Esophagus squamous epithelium (tissue), 4 donors: ENCODE measurements around the gene MOV10.

Experiments
- POLR2A ChIP-seq, 4 donors: fragments of 450-650 bp; IDR thresholded peaks; one replicate each; pipeline ENCODE4 v1.6.1; 2017; ENCODE audit warnings: antibody characterized with exemption in 4 of 4, mild to moderate bottlenecking in 4 of 4, moderate library complexity in 3 of 4
- TF ChIP-seq, protein P1 (sequence below), 6 experiments: fragments of 450-650 bp in 4 of 6; fragments of 200-600 bp in 2 of 6; sonication (generic) in 2 of 6; IDR thresholded peaks; one replicate each; pipeline ENCODE4 v1.5.1; 2016 to 2019; ENCODE audit warnings: antibody characterized with exemption in 6 of 6, mild to moderate bottlenecking in 4 of 6, moderate library complexity in 4 of 6

DNA sequence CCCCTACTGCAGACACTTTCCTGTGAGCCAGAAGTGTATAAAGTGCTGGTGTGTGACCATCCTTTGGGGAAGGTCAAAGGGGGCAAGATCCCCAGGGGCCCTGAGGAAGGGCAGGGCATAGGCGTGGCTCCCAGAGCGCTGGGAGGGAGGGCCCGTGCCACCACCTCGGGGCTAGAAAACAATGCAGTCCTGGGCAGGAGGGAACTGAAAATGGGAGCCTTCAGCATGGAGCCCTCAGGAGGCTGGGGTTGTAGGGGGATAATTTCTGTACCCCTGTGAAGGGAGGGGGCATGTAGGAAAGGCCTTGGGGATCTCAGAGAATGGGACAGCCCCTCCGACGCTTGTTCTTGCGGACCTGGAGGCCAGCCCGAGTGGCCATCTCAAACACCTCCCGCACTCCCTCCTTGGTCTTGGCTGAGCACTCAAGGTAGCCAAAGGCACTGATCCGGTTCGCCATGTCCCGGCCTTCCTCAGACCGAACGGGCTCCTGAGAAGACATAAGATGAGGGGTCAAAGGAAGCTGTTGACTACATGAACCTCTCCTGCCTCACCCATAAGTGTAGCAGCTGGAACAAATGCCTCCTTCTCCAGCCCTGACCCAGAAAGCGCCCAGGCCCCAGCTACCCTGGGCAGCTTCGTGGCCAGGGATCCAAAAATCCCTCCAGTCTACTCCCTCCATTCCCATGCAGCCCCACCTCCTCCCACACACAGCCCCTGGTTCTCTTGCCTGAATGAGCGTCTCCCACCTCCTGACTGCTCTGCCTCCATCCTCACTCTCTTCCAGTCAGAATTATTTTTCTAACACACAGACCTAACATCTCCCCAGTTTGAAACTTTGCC is 27.0 kb downstream of the MOV10 start:
- TF ChIP-seq POLR2A (IDR thresholded peaks at IDR 0.05) = no peak
- TF ChIP-seq, protein P1, sequence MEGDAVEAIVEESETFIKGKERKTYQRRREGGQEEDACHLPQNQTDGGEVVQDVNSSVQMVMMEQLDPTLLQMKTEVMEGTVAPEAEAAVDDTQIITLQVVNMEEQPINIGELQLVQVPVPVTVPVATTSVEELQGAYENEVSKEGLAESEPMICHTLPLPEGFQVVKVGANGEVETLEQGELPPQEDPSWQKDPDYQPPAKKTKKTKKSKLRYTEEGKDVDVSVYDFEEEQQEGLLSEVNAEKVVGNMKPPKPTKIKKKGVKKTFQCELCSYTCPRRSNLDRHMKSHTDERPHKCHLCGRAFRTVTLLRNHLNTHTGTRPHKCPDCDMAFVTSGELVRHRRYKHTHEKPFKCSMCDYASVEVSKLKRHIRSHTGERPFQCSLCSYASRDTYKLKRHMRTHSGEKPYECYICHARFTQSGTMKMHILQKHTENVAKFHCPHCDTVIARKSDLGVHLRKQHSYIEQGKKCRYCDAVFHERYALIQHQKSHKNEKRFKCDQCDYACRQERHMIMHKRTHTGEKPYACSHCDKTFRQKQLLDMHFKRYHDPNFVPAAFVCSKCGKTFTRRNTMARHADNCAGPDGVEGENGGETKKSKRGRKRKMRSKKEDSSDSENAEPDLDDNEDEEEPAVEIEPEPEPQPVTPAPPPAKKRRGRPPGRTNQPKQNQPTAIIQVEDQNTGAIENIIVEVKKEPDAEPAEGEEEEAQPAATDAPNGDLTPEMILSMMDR (IDR thresholded peaks at IDR 0.05) = peak in 1 of 6 experiments; percentile 1
